Measurements from ENCODE around the gene ZNF462. TPM values are rescaled to one million over a fixed set of nuclear protein-coding genes. Genes with fewer than 3 reads are reported as not detected.

Gene ZNF462
- total and polyA plus RNA-seq, 4 donors: 0.35 to 2.1 (median 1.4) TPM

- Histone ChIP-seq H3K9ac (ENCODE audit: low read depth in 1 of 2, low read length in 2 of 2) (no peak overlapping the region), H3K4me3 (ENCODE audit: low read depth in 1 of 3, low read length in 3 of 3) (no peak overlapping the region), H3K27me3 (ENCODE audit: control insufficient read depth in 4 of 4, insufficient read depth in 4 of 4, low read length in 3 of 4) (no peaks in the 10 kb centered on the region), H3K27ac (ENCODE audit: low read depth in 1 of 2, low read length in 2 of 2) (no peak overlapping the region), H3K4me1 (ENCODE audit: control insufficient read depth in 4 of 4, insufficient read depth in 4 of 4, low read length in 3 of 4) (no peaks in the 10 kb centered on the region), H3K36me3 (ENCODE audit: control insufficient read depth in 4 of 4, insufficient read depth in 3 of 4, low read depth in 1 of 4, low read length in 3 of 4) (no peaks in the 10 kb centered on the region), H3K9me3 (ENCODE audit: control insufficient read depth in 4 of 4, low read length in 3 of 4) (no peaks in the 10 kb centered on the region)
- DNase-seq (ENCODE audit: low spot score): no peak
- TF ChIP-seq MAX (IDR thresholded peaks at IDR 0.05) (no peak), EGR1 (IDR thresholded peaks at IDR 0.05; ENCODE audit: low read depth in 2 of 2) (no peak), YY1 (IDR thresholded peaks at IDR 0.05) (no peak)
- TF ChIP-seq, protein P1, sequence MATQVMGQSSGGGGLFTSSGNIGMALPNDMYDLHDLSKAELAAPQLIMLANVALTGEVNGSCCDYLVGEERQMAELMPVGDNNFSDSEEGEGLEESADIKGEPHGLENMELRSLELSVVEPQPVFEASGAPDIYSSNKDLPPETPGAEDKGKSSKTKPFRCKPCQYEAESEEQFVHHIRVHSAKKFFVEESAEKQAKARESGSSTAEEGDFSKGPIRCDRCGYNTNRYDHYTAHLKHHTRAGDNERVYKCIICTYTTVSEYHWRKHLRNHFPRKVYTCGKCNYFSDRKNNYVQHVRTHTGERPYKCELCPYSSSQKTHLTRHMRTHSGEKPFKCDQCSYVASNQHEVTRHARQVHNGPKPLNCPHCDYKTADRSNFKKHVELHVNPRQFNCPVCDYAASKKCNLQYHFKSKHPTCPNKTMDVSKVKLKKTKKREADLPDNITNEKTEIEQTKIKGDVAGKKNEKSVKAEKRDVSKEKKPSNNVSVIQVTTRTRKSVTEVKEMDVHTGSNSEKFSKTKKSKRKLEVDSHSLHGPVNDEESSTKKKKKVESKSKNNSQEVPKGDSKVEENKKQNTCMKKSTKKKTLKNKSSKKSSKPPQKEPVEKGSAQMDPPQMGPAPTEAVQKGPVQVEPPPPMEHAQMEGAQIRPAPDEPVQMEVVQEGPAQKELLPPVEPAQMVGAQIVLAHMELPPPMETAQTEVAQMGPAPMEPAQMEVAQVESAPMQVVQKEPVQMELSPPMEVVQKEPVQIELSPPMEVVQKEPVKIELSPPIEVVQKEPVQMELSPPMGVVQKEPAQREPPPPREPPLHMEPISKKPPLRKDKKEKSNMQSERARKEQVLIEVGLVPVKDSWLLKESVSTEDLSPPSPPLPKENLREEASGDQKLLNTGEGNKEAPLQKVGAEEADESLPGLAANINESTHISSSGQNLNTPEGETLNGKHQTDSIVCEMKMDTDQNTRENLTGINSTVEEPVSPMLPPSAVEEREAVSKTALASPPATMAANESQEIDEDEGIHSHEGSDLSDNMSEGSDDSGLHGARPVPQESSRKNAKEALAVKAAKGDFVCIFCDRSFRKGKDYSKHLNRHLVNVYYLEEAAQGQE (IDR thresholded peaks at IDR 0.05): no peak
- WGBS: 74% methylated on average over 4 of the region's 4 CpGs
Measured at GRCh38 chr9:106890608-106891007, 27.6 kb downstream of the ZNF462 start.

GRCh38 chr9:106891286-106891685 is 28.3 kb downstream of the ZNF462 start:
- Histone ChIP-seq H3K9me3 (ENCODE audit: control insufficient read depth in 4 of 4, low read length in 3 of 4) (no peaks in the 10 kb centered on the region), H3K4me1 (ENCODE audit: control insufficient read depth in 4 of 4, insufficient read depth in 4 of 4, low read length in 3 of 4) (no peaks in the 10 kb centered on the region), H3K9ac (ENCODE audit: low read depth in 1 of 2, low read length in 2 of 2) (no peak overlapping the region), H3K27ac (ENCODE audit: low read depth in 1 of 2, low read length in 2 of 2) (no peak overlapping the region), H3K4me3 (ENCODE audit: low read depth in 1 of 3, low read length in 3 of 3) (no peak overlapping the region), H3K36me3 (ENCODE audit: control insufficient read depth in 4 of 4, insufficient read depth in 3 of 4, low read depth in 1 of 4, low read length in 3 of 4) (no peaks in the 10 kb centered on the region), H3K27me3 (ENCODE audit: control insufficient read depth in 4 of 4, insufficient read depth in 4 of 4, low read length in 3 of 4) (no peaks in the 10 kb centered on the region)
- 72% methylated on average over 5 of the region's 5 CpGs for WGBS
- TF ChIP-seq YY1 (IDR thresholded peaks at IDR 0.05): no peak
- TF ChIP-seq, protein P2, sequence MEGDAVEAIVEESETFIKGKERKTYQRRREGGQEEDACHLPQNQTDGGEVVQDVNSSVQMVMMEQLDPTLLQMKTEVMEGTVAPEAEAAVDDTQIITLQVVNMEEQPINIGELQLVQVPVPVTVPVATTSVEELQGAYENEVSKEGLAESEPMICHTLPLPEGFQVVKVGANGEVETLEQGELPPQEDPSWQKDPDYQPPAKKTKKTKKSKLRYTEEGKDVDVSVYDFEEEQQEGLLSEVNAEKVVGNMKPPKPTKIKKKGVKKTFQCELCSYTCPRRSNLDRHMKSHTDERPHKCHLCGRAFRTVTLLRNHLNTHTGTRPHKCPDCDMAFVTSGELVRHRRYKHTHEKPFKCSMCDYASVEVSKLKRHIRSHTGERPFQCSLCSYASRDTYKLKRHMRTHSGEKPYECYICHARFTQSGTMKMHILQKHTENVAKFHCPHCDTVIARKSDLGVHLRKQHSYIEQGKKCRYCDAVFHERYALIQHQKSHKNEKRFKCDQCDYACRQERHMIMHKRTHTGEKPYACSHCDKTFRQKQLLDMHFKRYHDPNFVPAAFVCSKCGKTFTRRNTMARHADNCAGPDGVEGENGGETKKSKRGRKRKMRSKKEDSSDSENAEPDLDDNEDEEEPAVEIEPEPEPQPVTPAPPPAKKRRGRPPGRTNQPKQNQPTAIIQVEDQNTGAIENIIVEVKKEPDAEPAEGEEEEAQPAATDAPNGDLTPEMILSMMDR (IDR thresholded peaks at IDR 0.05; ENCODE audit: low read depth, low read length, missing input control): no peak
- TF ChIP-seq, protein P3, sequence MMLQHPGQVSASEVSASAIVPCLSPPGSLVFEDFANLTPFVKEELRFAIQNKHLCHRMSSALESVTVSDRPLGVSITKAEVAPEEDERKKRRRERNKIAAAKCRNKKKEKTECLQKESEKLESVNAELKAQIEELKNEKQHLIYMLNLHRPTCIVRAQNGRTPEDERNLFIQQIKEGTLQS (IDR thresholded peaks at IDR 0.05): no peak
- DNase-seq (ENCODE audit: low spot score): no peak

- no peak for DNase-seq (ENCODE audit: low spot score)
- 74% methylated on average over 4 of the region's 4 CpGs for WGBS
- TF ChIP-seq, protein P4, sequence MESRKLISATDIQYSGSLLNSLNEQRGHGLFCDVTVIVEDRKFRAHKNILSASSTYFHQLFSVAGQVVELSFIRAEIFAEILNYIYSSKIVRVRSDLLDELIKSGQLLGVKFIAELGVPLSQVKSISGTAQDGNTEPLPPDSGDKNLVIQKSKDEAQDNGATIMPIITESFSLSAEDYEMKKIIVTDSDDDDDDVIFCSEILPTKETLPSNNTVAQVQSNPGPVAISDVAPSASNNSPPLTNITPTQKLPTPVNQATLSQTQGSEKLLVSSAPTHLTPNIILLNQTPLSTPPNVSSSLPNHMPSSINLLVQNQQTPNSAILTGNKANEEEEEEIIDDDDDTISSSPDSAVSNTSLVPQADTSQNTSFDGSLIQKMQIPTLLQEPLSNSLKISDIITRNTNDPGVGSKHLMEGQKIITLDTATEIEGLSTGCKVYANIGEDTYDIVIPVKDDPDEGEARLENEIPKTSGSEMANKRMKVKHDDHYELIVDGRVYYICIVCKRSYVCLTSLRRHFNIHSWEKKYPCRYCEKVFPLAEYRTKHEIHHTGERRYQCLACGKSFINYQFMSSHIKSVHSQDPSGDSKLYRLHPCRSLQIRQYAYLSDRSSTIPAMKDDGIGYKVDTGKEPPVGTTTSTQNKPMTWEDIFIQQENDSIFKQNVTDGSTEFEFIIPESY (IDR thresholded peaks at IDR 0.05): no peak
- no peak for TF ChIP-seq FOXA2 (IDR thresholded peaks at IDR 0.05)
- peak; percentile 40 for TF ChIP-seq NR2F2 (IDR thresholded peaks at IDR 0.05)
- TF ChIP-seq, protein P2 (IDR thresholded peaks at IDR 0.05; ENCODE audit: low read depth, low read length, missing input control): no peak
- no peak for TF ChIP-seq MAX (IDR thresholded peaks at IDR 0.05)
- TF ChIP-seq JUND (IDR thresholded peaks at IDR 0.05): peak; percentile 57 to 68
- TF ChIP-seq, protein P1 (IDR thresholded peaks at IDR 0.05): no peak
- no peak for TF ChIP-seq FOXA1 (IDR thresholded peaks at IDR 0.05)
- TF ChIP-seq HNF4G (IDR thresholded peaks at IDR 0.05): no peak
- no peak for TF ChIP-seq YY1 (IDR thresholded peaks at IDR 0.05)
- no peak for TF ChIP-seq EGR1 (IDR thresholded peaks at IDR 0.05; ENCODE audit: low read depth in 2 of 2)
Measured at GRCh38 chr9:106892632-106893031, 29.7 kb downstream of the ZNF462 start.

More at GRCh38 chr9:106892632-106893031, 29.7 kb downstream of the ZNF462 start:
- Histone ChIP-seq H3K4me3 (ENCODE audit: low read depth in 1 of 3, low read length in 3 of 3) (no peak overlapping the region), H3K36me3 (ENCODE audit: control insufficient read depth in 4 of 4, insufficient read depth in 3 of 4, low read depth in 1 of 4, low read length in 3 of 4) (no peaks in the 10 kb centered on the region), H3K27ac (ENCODE audit: low read depth in 1 of 2, low read length in 2 of 2) (no peak overlapping the region), H3K4me1 (ENCODE audit: control insufficient read depth in 4 of 4, insufficient read depth in 4 of 4, low read length in 3 of 4) (no peaks in the 10 kb centered on the region), H3K9me3 (ENCODE audit: control insufficient read depth in 4 of 4, low read length in 3 of 4) (no peaks in the 10 kb centered on the region), H3K27me3 (ENCODE audit: control insufficient read depth in 4 of 4, insufficient read depth in 4 of 4, low read length in 3 of 4) (no peaks in the 10 kb centered on the region), H3K9ac (ENCODE audit: low read depth in 1 of 2, low read length in 2 of 2) (no peak overlapping the region)

Measured in liver (tissue), 9 donors.